Iris pigment epithelial cell (primary cell): ENCODE results near the gene CCDC150.

Experiments
- DNase-seq: peaks from one replicate; pipeline ENCODE4 v3.0.0-alpha.2; 2011; ENCODE audit warnings: low read depth

CCDC150 gene

DNA sequence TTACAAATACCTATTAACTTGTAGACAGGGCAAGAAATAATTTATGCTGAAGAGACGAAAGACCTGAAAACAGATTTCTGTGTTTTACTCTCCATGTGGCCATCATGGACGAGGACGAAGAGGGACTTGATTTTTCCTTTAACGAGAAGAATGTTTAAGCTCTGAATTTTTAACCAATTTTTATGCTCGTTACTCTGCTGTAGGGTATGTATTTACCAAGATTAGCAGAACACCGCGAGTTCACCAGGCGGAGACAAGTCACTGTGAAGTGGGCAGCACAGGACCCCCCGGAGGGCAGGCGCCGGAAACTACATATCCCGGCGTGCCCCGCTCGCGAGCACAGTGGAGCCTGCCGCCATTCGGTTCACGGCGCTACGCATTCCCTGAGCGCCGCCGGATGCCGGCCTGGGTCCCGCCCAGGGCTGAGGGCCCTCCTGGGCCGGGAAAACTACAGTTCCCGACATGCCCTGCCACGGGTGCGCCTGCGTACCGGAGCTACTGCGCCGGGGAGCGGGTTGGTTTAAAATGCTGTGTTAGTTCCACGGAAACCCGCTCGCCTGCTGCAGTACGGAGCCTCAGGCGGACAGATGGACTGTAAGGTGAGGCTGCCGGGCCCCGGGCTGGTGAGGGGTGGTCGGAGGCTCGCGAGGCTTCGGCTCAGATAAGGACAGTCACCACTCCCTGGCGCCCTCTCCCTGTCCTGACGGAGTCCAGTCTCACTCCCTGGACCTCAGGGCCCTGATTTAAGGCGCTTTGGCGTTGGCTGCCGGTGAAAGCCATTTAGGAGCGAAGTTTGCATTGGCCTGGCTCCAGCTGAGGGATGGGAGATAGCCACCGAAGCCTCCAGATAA is at the start of gene CCDC150:
Gene CCDC150, plus strand, starts transcription at position 536 of the 851 bp plus-strand sequence. Its CDS starts 52 bp downstream, at position 588.
- DNase-seq, result peak; percentile 95

DNA sequence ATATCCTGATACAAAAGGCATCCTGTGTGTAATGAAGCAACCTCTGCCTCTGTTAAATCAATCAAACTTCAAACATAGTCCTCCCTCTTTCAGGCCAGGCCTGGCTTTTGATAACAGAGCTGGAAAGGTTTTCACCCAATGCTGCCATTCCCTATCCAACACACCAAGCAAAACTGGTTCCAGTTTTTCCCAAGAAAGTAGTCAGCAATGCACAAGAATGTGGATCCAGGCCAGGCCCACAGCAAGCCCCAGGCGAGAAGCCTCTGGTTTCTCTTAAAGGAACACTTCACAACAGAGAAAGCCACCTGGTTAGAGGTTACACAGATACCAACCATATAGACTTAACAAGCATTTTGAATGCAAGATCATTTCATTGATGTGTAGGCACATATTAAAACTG is 49.2 kb upstream of the CCDC150 start:
- no peak for DNase-seq

DNA sequence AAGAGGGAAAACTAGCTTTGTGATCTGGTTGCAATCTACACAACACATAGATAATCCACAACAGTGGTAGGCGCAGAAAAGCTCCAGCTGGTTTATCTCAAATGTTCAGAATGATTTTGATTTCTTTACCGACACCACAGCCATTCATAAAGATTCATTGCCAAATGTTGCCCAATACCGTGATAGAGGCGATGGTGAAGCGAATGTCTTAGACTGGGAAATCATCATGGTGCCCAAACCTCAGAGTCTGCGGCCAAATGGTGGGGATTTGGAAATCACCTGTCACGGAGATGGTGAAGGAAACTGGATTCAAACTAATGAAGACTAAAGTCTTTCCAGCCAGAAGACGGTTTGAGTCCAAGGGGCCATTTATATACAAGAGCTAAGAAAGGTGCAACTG is 48.5 kb upstream of the CCDC150 start:
- DNase-seq, result no peak

DNA sequence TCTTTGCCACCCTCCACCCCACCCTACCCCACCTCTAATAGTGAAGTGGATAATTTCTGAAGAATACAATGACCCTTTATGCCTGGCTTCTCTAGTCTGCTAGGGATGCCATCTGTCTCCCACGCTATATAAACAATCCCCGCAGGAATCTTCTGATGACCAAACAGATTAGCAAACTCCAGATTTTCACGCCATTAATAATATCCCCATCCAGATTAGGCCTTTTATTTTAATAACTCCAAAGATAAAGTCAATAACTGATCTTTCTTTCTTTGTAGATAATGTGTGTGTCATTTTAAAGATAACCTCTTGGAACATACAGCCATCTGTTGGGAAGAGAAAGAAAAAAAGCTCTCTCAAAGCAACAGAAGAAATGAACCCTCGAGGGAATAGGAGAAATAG is 47.9 kb upstream of the CCDC150 start:
- DNase-seq, result no peak

DNA sequence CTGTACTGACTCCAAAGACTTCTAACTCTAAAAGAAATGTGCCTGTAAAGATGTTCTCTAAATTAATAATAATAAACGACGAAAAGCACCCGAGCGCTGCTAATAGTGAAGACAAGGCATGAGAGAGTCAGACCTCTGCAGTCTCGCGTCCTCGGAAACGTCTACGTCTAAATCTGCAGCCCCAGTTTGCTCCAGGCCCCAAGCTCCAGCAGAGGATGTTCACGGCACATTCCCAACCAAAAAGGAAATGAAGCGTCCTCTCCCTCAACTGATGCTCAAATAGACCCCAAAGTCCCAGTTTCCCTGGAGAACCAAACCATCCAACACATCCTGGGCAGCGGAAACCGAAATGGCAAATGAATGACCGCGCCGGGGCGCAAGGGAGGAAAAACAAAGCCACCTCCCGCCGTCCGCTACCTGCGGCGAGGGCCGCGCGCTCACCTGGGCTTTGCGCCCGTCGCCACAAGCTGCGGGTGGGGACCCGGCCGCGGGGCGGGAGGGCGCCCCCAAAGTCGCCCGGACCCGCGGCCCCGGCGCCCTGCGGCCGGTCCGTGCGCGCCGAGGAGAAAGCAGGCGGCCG is 47.1 kb upstream of the CCDC150 start:
- peak; percentile 58 for DNase-seq

DNA sequence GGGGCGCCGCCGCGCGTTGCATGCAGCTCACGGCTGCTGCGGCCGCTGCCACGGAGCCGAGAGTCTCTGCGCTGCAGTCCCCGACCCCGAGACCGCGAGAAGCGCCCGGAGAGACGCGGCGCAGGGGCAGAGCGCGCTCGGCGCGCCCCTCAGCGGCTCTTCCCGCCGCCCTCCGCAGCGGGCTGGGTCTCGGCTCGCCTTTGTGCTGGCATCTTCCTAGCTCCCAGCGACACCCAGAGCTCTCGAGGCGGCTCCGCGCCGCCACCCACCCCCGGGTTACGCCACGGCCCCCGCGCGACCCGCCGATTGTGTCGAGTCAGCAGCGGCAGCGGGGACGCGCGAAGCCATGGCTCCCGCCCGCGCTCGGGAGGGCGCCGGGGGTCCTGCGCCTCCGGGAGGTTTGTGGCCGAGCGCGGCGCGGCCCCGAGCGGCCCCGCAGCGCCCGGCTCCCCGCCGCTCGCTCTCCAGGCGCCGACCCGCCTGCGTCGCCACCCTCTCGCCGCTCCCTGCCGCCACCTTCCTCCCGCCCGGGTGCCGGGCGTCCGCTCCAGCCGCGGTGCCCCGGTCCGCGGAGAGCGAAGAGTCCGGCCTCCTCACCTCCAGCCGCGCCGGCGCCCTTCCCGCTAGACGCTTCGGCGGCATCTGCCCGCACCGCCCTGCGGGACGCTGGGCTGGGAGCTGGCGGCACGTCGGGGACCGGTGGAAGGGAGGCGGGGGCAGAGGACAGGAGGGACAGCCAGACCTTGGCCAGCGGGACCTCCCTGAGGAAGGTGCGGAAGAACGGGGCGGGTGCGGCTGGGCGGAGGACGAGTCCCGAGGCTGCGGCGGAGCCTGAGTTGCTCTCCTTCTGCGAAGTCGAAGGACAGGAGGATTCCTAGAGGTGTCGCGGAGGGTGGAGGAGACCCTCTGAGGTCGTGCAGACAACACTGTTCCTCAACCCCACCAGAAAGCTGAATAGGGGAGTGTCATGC is 46.3 kb upstream of the CCDC150 start, which contains the start of gene HECW2:
Gene HECW2, minus strand, starts transcription at position 644 of the 971 bp plus-strand sequence.
- DNase-seq, result peak; percentile 61

DNA sequence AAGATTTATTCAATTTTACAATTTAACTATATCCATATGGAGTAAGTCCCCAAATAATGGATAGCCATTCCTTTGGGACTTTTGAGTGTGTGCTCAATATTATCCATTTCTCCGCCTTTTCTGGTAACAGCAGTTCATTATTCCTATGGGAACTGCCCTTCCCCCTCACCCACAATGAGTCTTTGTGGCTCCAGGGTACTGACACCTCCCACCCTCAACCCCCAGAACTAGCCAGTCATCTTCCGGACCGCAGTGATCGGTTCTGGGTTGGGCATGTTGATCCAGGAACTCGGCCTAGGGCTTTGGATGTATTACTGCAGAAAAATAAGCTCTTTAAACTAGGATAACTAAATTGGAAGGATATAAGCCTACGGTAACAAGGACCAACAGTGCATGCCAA is 45.4 kb upstream of the CCDC150 start:
- DNase-seq, result no peak

DNA sequence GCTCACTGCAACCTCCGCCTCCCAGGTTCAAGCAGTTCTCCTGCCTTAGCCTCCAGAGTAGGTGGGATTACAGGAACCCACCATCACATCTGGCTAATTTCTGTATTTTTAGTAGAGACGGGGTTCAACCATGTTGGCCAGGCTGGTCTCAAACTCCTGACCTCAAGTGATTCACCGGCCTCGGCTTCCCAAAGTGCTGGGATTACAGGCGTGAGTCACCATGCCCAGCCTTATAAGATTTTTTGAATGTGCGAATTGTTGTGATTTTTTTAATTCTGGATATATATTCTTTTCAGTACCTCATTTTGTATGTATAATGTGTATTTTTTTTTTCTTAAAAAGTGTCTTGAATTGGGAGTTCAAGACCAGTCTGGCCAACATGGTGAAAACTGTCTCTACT is 42.0 kb upstream of the CCDC150 start:
- DNase-seq, result peak; percentile 43

DNA sequence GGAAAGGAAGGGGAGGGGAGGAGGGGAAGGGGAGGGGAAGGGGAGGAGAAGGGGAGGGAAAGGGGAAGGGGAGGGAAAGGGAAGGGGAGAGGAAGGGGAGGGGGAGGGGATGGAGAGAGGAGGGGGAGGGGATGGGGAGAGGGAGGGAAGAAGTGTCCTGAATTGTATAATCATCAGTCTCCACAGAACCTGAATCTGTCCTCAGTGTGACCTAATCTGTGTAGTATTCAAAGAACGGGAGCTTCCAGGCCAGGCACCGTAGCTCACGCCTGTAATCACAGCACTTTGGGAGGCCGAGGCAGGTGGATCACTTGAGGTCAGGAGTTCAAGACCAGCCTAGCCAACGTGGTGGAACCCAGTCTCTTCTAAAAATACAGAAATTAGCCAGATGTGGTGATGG is 41.1 kb upstream of the CCDC150 start:
- peak; percentile 18 for DNase-seq

DNA sequence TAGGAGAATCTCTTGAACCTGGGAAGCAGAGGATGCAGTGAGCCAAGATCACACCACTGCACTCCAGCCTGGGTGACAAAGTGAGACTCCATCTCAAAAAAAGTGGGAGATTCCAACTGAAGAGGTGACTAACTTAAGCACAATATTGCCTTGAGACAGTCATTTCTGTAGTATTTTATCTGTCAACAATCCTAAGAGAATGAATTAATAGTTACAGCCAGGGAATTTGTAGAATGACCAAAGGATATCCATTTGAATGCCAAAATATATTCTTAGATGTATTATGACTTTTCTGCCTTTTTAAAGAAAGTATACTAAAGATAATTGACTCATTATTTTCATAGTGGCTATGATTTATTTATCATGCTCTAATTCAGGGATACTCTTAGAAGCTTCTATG is 40.7 kb upstream of the CCDC150 start:
- peak; percentile 22 for DNase-seq

DNA sequence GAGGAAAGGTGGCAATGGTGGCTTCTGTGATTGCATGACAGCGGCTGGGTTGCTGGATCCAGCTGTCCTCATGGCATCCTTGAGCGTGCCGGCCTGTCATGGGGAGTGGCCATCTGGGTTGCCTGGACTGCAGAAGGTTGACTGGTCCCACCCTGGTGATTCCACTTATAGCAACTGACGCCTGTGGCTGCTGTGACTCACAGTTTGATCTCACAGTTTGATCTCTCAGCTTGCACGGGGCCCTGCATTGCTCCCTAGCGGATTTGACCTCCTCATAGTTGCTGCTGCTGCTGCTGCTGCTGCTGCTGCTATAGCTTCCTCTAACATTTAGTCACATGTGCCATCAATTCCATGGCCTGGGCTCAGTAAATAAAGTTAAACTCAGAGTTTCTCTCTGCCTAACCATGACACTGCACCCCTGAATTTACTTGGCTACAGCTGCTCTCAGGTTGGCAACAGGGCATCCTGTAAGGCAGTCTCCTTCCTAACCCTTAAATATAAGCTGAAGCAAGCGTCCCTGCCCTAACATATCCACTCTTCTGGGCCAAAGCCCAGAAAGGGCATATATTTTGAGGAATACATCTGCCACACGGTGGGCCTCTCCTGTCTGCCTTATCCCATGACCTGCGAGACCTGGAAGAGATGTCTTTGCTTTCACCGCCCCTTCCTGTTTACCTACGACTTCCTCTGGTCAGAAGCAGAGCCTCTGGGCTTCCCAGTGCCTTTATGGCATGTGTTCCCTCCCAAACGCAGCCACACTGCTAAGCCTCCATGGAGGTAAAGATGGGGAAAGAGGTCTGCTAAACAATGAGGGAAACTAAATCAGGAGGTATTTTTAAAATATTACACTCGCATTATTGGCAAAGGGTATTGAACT is 37.8 kb upstream of the CCDC150 start:
- DNase-seq, result peak; percentile 95

DNA sequence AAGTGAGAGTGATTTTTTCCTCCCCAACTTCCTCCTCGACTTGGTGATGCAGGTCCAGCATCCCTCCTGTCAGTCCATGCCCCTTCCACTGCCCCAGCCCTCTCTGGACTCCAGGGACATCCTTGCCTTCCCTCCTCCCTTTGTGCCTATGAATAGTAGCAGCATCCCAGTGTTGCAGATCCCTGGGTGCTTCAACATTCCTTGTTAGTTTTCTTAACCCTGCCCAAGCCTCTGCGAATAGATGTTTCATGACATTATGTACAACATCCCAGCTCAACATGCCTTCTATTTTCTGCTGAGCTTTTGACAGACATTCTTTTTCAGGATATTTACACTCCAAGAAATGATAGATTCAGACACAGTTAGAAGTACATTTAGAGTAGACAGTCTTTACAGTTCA is 35.3 kb upstream of the CCDC150 start:
- DNase-seq, result no peak

DNA sequence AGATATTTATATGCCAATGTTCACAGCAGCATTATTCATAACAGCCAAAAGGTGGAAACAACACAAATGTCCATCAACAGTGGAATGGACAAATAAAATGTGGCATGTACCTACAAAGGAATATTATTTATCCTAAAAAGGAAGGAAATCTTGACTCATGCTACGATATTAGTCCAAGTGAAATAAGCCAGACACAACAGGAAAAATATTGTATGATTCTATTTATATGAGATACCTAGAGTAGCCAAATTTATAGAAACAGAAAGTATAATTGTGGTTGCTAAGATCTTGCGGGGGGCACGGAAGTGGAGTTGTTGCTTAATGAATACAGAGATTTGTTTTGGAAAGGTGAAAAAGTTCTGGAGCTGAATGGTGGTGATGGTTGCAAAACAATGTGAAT is 33.0 kb upstream of the CCDC150 start:
- peak; percentile 29 for DNase-seq

DNA sequence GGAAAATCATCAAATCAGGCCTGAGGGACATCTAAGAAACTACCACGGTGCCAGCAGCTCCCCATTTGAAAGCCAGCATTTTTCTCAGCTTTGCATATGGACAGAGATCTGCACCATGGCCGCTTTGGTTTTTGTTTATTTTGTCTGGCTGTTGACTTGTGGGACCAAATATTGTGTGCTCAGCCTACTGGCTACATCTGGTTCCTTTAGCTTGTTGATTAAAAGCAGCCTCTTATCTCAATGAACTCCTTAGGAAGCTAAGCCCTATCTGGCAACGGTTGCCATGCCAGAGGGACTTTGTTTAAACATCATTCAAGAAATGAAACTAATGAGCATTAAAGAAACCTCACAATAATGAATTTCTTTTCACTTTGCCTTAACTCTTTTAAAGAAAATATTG is 32.4 kb upstream of the CCDC150 start:
- DNase-seq, result peak; percentile 77

DNA sequence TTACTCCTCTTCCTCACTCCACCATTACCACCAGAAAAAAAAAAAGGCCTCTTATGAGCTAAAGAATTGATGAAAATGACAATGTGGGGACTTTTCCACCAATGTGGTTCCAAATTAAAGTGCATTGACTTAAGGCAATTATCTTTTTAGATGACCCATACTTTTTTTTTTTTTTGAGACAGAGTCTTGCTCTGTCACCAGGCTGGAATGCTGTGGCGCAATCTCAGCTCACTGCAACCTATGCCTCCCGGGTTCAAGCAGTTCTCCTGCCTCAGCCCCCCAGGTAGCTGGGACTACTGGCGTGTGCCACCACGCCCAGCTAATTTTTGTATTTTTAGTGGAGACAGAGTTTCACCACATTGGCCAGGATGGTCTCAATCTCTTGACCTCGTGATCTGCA is 31.6 kb upstream of the CCDC150 start:
- DNase-seq, result peak; percentile 64

DNA sequence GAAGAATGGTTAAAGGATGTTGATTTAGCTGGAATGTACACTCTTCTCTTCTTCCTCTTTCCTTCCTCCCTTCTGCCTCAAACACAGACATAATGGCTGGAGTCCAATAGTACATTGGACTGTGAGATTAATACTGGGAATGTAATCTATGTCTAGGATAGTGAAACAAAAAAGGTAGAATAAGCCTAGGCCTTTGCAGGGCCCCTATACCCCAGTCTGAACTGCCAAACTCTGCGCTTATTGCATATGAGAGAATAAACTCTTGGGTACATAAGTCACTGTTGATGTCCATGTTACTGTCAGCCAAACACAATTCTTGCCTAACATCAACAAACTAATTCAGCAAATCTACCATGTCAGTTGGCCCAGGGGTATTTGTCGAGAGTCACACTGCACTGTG is 29.7 kb upstream of the CCDC150 start:
- DNase-seq, result no peak

DNA sequence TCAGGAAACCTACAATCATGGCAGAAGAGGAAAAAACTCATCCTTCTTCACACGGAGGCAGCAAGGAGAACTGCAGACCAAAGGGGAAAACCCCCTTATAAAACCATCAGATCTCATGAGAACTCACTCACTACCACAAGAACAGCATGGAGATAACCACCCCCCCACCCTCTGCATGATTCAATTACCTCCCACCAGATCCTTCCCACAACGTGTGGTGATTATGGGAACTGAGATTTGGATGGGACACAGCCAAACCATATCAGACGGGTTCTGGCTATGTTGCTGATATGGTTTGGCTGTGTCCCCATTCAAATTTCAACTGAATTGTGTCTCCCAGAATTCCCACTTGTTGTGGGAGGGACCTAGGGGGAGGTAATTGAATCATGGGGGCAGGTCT is 28.7 kb upstream of the CCDC150 start:
- no peak for DNase-seq

DNA sequence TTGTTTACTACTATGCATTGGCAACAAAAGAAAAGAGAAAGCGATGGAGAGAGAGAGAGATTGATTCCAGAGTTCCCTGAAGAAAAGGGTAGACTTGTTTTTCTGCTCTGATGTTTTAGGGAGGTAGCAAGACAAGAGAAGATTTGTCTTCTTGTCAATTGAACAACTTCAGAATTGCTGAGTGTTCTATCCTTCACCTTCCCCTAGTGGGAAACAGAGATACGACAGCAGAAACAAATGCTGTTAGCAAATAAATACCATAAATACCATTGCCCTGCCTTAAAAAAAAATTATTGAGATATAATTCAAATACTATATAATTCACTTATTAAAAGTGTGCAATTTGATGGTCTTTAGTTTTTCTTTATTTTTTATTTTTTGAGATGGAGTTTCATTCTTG is 26.2 kb upstream of the CCDC150 start:
- no peak for DNase-seq

DNA sequence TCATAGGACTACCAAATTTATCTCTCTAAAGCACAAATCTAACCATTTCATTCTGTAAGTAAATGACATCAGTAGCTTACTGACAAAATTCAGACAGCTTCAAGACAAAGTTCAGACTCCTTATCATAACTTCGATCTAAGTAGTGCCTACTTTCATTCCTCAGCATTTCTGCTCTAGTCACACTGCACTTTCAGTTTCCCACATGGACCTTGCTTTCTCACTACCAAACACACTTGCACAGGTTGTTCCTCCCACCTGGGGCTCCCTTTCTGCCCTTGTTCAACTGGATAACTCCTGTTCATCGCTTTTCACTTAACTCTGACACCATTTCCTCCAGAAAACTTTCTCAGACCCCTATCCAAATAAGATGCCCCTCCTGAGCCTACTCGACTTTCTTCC is 22.1 kb upstream of the CCDC150 start:
- DNase-seq, result no peak

DNA sequence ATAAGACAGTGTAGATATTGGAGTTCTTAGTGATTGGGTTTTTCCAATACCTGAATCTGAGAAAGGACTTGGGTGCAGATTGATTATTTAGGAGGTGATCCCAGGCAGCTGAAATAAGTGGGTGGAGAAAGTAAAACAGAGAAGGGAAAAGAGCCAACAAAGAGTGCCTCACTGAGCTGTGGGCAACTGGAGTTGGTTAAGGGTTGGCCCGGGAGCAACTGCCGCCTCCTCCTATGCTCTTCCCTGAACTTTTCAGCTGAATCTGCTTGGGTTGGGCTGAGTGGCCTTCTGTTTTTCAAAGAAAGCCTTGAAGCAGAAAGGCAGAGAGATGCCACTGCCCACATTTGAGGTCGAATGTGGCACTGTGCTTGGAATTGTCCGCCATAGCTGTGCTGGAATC is 20.9 kb upstream of the CCDC150 start:
- no peak for DNase-seq

DNA sequence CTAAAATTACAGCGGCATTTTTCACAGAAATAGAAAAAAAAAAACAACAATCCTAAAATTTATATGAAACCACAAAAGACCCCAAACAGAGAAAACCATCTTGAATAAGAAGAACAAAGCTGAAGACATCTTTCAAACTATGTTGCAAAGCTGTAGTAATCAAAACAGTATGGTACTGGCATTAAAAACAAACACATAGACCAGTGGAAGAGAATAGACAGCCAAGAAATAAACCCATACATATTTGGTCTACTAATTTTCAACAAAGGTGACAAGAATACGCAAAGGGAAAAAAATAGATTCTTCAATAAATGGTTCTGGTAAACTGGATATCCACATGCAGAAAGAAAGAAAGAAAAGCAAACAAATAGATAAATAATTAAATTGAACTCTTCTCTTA is 9.0 kb upstream of the CCDC150 start:
- DNase-seq, result no peak

DNA sequence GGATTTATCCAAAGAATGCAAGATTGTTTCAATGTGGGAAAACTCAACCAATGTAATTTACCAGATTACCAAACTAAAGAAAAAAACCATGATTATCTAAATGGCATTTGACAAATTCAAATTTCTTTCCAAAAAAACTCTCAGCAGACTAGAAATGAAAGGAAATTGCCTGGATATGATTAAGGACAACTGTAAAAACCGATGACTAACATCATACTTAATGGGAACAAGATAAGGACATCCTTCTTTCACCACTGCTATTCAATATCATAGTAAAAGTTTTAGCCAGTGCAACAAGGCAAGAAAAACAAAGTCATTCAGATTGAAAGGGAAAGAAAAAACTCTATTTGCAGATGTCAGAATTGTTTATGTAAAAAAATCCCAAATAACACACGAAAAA is 4.4 kb upstream of the CCDC150 start:
- DNase-seq, result no peak
